A549 treated with AZD9567 at 1 μM for 4 hours (cell line): ENCODE data around the gene PNPLA6. TPM values are rescaled to one million over a fixed set of nuclear protein-coding genes. Genes with fewer than 3 reads are reported as not detected.

ENCODE experiments used
- total RNA-seq: library from RNA; stranded (reverse); fragments of 200-300 nt; extraction: Qiagen RNA extraction; gene quantifications from 5 replicates; pipeline ENCODE4 v1.2.3, GENCODE V29; 2022; ENCODE audit not compliant: insufficient read depth

Gene PNPLA6
- total RNA-seq = 28.2 to 35.6 TPM (median 32.1 TPM) in 5 replicates

GRCh38 chr19:7535047-7535997, at the start of gene PNPLA6:
TSS of gene PNPLA6 (plus strand) at chr19:7535717. CDS start at chr19:7535789, 72 bp downstream.

DNA sequence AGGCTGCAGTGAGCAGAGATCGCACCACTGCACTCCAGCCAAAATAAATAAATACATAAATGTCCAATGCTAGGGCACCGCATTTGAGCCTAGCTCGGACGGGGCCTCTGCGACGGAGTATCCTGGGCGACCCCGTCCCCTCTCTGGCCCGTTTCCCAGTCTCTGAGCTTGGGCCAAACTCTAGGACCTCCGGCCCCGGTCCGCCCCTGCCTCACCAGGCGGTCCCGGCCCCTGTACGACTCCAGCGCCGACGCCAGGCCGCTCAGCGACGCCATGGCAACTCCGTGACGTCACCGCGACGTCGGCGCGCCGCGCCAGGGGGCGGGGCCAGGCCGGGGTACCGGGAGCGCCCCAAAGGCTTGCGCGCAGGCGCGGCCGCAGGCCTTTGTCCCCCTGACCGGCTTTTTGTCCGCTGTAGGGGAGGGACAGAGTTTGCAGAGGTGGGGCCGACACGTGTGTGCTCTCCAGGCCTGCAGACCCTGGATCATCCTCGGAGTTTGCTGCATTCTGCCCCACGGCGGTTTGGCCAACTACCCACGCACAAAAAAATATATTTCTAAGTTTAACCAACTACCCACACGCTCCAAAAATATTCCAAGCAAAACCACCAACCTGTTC, 46.7 kb upstream of the PNPLA6 start, which contains the start of gene PEX11G:
PEX11G (minus strand) TSS at position 300 of the 618 bp plus-strand sequence; CDS start at position 275, 25 bp downstream.

DNA sequence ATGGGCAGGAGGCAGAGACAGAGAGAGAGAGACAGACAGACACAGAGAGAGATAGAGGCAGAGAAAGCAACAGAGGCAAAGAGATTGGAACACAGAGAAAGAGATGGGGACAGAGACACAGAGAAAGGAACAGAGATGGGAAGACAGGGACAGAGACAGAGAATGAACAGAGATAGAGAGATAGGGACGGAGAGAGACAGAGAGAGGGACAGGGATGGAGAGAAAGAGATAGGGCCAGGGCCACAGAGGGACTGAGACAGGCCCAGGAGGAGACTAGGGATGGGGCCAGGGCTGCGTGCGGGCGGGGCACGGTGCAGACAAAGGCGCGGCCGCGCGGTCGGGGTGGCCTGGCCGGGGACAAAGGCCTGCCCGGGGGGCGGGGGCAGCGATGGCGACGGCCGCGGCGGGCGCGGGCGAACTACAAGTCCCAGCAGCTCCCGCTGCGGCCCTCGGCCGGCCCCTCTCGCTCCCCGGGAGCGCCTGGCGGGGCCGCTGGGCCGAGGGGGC, 19.8 kb upstream of the PNPLA6 start, which contains the start of gene ZNF358:
ZNF358 (plus strand) TSS at position 459 of the 507 bp plus-strand sequence. CDS start 3,140 bp downstream, outside the sequence.

DNA sequence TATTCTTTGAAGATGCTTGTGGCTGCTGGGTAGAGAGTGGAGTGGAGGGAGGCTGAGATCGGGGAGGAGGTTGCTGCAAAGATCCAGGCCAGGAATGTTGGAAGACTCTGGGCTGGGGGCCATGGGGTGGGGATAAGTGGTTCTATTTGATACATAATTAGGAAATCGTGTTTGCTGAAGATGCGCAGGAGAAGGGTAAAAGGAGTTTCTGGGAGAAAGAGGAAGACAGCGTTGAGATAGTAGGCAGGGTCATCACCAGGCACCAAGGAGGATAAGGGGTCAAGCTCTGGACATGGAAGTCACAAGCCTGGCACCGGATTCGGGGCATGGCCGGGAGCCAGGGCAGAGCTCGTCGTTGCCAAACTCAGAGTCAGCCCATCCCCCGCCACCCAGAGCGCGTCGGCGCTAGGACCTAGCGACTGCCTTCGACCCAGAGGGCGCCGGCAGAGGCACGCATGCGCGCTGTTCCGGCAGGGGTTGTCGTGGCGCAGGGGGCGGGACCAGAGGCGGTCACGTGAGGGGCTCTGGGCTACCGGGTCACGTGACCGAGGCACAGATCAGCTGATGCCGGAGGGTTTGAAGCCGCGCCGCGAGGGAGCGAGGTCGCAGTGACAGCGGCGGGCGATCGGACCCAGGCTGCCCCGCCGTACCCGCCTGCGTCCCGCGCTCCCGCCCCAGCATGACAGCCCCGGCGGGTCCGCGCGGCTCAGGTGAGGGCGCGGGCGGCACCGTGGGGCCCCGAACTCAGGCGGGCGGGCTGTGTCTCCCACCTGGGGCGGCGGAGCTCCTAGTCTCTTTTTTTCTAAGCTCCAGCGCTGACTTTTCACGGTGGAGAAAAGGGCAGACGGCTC, 13.2 kb upstream of the PNPLA6 start, which contains the start of gene MCOLN1:
MCOLN1 (plus strand) TSS at position 553 of the 851 bp plus-strand sequence; CDS start at position 680, 127 bp downstream.

GRCh38 chr19:7595466-7596133, 60.1 kb downstream of the PNPLA6 start, which contains the start of gene CAMSAP3:
TSS of gene CAMSAP3 (plus strand) at chr19:7595863. CDS start at chr19:7596003, 140 bp downstream.

Other genes with a start within 250 kb of the PNPLA6 start
- gene INSR, start 241.3 kb upstream of the PNPLA6 start, total RNA-seq = 2.0 to 2.9 TPM (median 2.8 TPM) in 5 replicates
- gene ARHGEF18, start 186.8 kb upstream of the PNPLA6 start, total RNA-seq = 46.6 to 69.4 TPM (median 63.7 TPM) in 5 replicates
- 2.2 to 3.0 TPM (median 2.3 TPM) in 5 replicates for gene PEX11G, start 46.7 kb upstream of the PNPLA6 start, total RNA-seq
- gene ZNF358, start 19.6 kb upstream of the PNPLA6 start, total RNA-seq = 14.5 to 23.9 TPM (median 15.7 TPM) in 5 replicates
- 12.1 to 14.0 TPM (median 12.8 TPM) in 5 replicates for gene MCOLN1, start 13.1 kb upstream of the PNPLA6 start, total RNA-seq
- gene CAMSAP3, start 60.1 kb downstream of the PNPLA6 start, total RNA-seq = 3.7 to 5.3 TPM (median 5.1 TPM) in 5 replicates
- gene XAB2, start 93.8 kb downstream of the PNPLA6 start, total RNA-seq = 22.4 to 28.1 TPM (median 26.4 TPM) in 5 replicates
- gene PET100, start 94.1 kb downstream of the PNPLA6 start, total RNA-seq = 51.5 to 94.9 TPM (median 56.4 TPM) in 5 replicates
- gene PCP2, start 98.0 kb downstream of the PNPLA6 start, total RNA-seq = not detected in 5 replicates
- gene STXBP2, start 101.4 kb downstream of the PNPLA6 start, total RNA-seq = 31.8 to 47.5 TPM (median 40.8 TPM) in 5 replicates
- gene RETN, start 133.3 kb downstream of the PNPLA6 start, total RNA-seq = not detected in 5 replicates
- gene MCEMP1, start 141.4 kb downstream of the PNPLA6 start, total RNA-seq = not detected in 5 replicates
- 35.2 to 107 TPM (median 103 TPM) in 5 replicates for gene TRAPPC5, start 145.1 kb downstream of the PNPLA6 start, total RNA-seq
- gene FCER2, start 166.4 kb downstream of the PNPLA6 start, total RNA-seq = not detected in 5 replicates
- gene CLEC4G, start 196.4 kb downstream of the PNPLA6 start, total RNA-seq = not detected in 5 replicates
- not detected in 5 replicates for gene CD209, start 211.8 kb downstream of the PNPLA6 start, total RNA-seq
- 0.07 TPM in 1 of 5 replicates, not detected in the others for gene CLEC4M, start 227.5 kb downstream of the PNPLA6 start, total RNA-seq